Activated CD4-positive, alpha-beta T cell treated with anti-CD3 and anti-CD28 coated beads, Interleukin-2, amount 10 ng/mL, durations not matched to agents 24 days and 14 days (primary cell): Measurements from ENCODE around the gene FCRL1. TPM values are rescaled to one million over a fixed set of nuclear protein-coding genes. Genes with fewer than 3 reads are reported as not detected.

Experiments
- DNase-seq: peaks from one replicate; pipeline ENCODE4 v3.0.0; 2022
- H3K27ac Mint-ChIP-seq: one replicate; pipeline ENCODE4 v1.8.0; 2022; ENCODE audit warnings: mild to moderate bottlenecking, mixed read lengths
- H3K27me3 Mint-ChIP-seq: one replicate; pipeline ENCODE4 v1.8.0; 2022; ENCODE audit warnings: mixed read lengths
- H3K36me3 Mint-ChIP-seq: one replicate; pipeline ENCODE4 v1.8.0; 2022; ENCODE audit warnings: low read depth, mild to moderate bottlenecking, mixed read lengths
- H3K4me1 Mint-ChIP-seq: one replicate; pipeline ENCODE4 v1.8.0; 2021; ENCODE audit warnings: mixed read lengths
- H3K4me3 Mint-ChIP-seq: one replicate; pipeline ENCODE4 v1.8.0; 2022; ENCODE audit warnings: mild to moderate bottlenecking, moderate library complexity, mixed read lengths
- H3K9me3 Mint-ChIP-seq: one replicate; pipeline ENCODE4 v1.8.0; 2021; ENCODE audit warnings: mixed read lengths
- intact Hi-C: fragments of 100-400 bp; cut with micrococcal nuclease; formaldehyde crosslinking; loops from one replicate; pipeline ENCODE4 v1.15.1; 2023
- total RNA-seq: library from RNA; stranded (reverse); gene quantifications from 2 replicates; pipeline ENCODE4 v1.2.3, GENCODE V29; 2022

FCRL1 gene
- not detected in 2 replicates for total RNA-seq

- H3K27me3 Mint-ChIP-seq, result peaks cover 2% of the 10 kb centered on the region
- no peak within 1 kb of the TSS for H3K27ac Mint-ChIP-seq
- DNase-seq, result no peak
- intact Hi-C loops, result no loop called here
- H3K9me3 Mint-ChIP-seq, result no peaks in the 10 kb centered on the region
- H3K4me1 Mint-ChIP-seq, result no peaks in the 10 kb centered on the region
- no peaks in the 10 kb centered on the region for H3K36me3 Mint-ChIP-seq
- H3K4me3 Mint-ChIP-seq, result no peak within 1 kb of the TSS
Observed at GRCh38 chr1:157819896-157820295, at the start of gene FCRL1. Gene FCRL1 (minus strand): TSS chr1:157820120. CDS start chr1:157820037, 83 bp downstream.

GRCh38 chr1:157868654-157869053, 48.7 kb upstream of the FCRL1 start:
- H3K4me1 Mint-ChIP-seq, result no peaks in the 10 kb centered on the region
- H3K27me3 Mint-ChIP-seq, result no peaks in the 10 kb centered on the region
- no peaks in the 10 kb centered on the region for H3K9me3 Mint-ChIP-seq
- H3K4me3 Mint-ChIP-seq, result no peak overlapping the region
- H3K36me3 Mint-ChIP-seq, result no peaks in the 10 kb centered on the region
- intact Hi-C loops, result no loop called here
- DNase-seq, result no peak
- no peak overlapping the region for H3K27ac Mint-ChIP-seq

- H3K36me3 Mint-ChIP-seq, result no peaks in the 10 kb centered on the region
- H3K4me1 Mint-ChIP-seq, result no peaks in the 10 kb centered on the region
- no peak overlapping the region for H3K27ac Mint-ChIP-seq
- no peak overlapping the region for H3K4me3 Mint-ChIP-seq
- H3K27me3 Mint-ChIP-seq, result no peaks in the 10 kb centered on the region
- peak; percentile 22 for DNase-seq
- intact Hi-C loops, result no loop called here
- no peaks in the 10 kb centered on the region for H3K9me3 Mint-ChIP-seq
Observed at GRCh38 chr1:157862114-157863070, 42.5 kb upstream of the FCRL1 start.

GRCh38 chr1:157856538-157856937, 36.6 kb upstream of the FCRL1 start:
- peaks cover 1% of the 10 kb centered on the region for H3K27me3 Mint-ChIP-seq
- DNase-seq, result no peak
- intact Hi-C loops, result no loop called here
- H3K27ac Mint-ChIP-seq, result no peak overlapping the region
- H3K4me1 Mint-ChIP-seq, result no peaks in the 10 kb centered on the region
- no peaks in the 10 kb centered on the region for H3K9me3 Mint-ChIP-seq
- H3K4me3 Mint-ChIP-seq, result no peak overlapping the region
- no peaks in the 10 kb centered on the region for H3K36me3 Mint-ChIP-seq

- H3K27ac Mint-ChIP-seq, result no peak overlapping the region
- peaks cover 1% of the 10 kb centered on the region for H3K27me3 Mint-ChIP-seq
- H3K4me1 Mint-ChIP-seq, result no peaks in the 10 kb centered on the region
- DNase-seq, result no peak
- no peaks in the 10 kb centered on the region for H3K36me3 Mint-ChIP-seq
- no peaks in the 10 kb centered on the region for H3K9me3 Mint-ChIP-seq
- no peak overlapping the region for H3K4me3 Mint-ChIP-seq
- intact Hi-C loops, result no loop called here
Observed at GRCh38 chr1:157852476-157852875, 32.6 kb upstream of the FCRL1 start.

- H3K27ac Mint-ChIP-seq, result no peak overlapping the region
Observed at GRCh38 chr1:157849229-157849875, 29.4 kb upstream of the FCRL1 start.

GRCh38 chr1:157844089-157844830, 24.3 kb upstream of the FCRL1 start:
- intact Hi-C loops, result no loop called here
- Mint-ChIP-seq H3K27ac (no peak overlapping the region), H3K27me3 (no peaks in the 10 kb centered on the region), H3K4me1 (no peaks in the 10 kb centered on the region), H3K36me3 (no peaks in the 10 kb centered on the region), H3K9me3 (no peaks in the 10 kb centered on the region), H3K4me3 (no peak overlapping the region)
- DNase-seq, result no peak

More at GRCh38 chr1:157849229-157849875, 29.4 kb upstream of the FCRL1 start:
- intact Hi-C loops, result no loop called here
- Mint-ChIP-seq H3K9me3 (no peaks in the 10 kb centered on the region), H3K4me1 (no peaks in the 10 kb centered on the region), H3K27me3 (no peaks in the 10 kb centered on the region), H3K36me3 (no peaks in the 10 kb centered on the region), H3K4me3 (no peak overlapping the region)
- no peak for DNase-seq

GRCh38 chr1:157842939-157843338, 23.0 kb upstream of the FCRL1 start:
- intact Hi-C loops, result no loop called here
- H3K36me3 Mint-ChIP-seq, result no peaks in the 10 kb centered on the region
- no peak for DNase-seq
- H3K27ac Mint-ChIP-seq, result no peak overlapping the region
- no peak overlapping the region for H3K4me3 Mint-ChIP-seq
- no peaks in the 10 kb centered on the region for H3K9me3 Mint-ChIP-seq
- H3K4me1 Mint-ChIP-seq, result no peaks in the 10 kb centered on the region
- H3K27me3 Mint-ChIP-seq, result no peaks in the 10 kb centered on the region

GRCh38 chr1:157841708-157842107, 21.8 kb upstream of the FCRL1 start, which contains the start of gene CD5L:
Gene CD5L (minus strand): TSS chr1:157841808. CDS start chr1:157841701, 107 bp downstream.
- Mint-ChIP-seq H3K9me3 (no peaks in the 10 kb centered on the region), H3K4me3 (no peak within 1 kb of the TSS), H3K4me1 (no peaks in the 10 kb centered on the region), H3K36me3 (no peaks in the 10 kb centered on the region), H3K27me3 (no peaks in the 10 kb centered on the region), H3K27ac (no peak within 1 kb of the TSS)
- intact Hi-C loops, result no loop called here
- DNase-seq, result no peak

- Mint-ChIP-seq H3K27ac (no peak overlapping the region), H3K4me1 (no peaks in the 10 kb centered on the region), H3K27me3 (no peaks in the 10 kb centered on the region), H3K36me3 (no peaks in the 10 kb centered on the region), H3K4me3 (no peak overlapping the region), H3K9me3 (no peaks in the 10 kb centered on the region)
- no peak for DNase-seq
- intact Hi-C loops, result no loop called here
Observed at GRCh38 chr1:157838966-157839365, 19.0 kb upstream of the FCRL1 start.

- Mint-ChIP-seq H3K36me3 (no peaks in the 10 kb centered on the region), H3K4me3 (no peak overlapping the region), H3K27ac (no peak overlapping the region), H3K27me3 (no peaks in the 10 kb centered on the region), H3K9me3 (no peaks in the 10 kb centered on the region), H3K4me1 (no peaks in the 10 kb centered on the region)
- intact Hi-C loops, result no loop called here
- no peak for DNase-seq
Observed at GRCh38 chr1:157834430-157834829, 14.5 kb upstream of the FCRL1 start.

GRCh38 chr1:157833145-157833544, 13.2 kb upstream of the FCRL1 start:
- Mint-ChIP-seq H3K4me1 (no peaks in the 10 kb centered on the region), H3K27ac (no peak overlapping the region)

GRCh38 chr1:157831968-157832626, 12.2 kb upstream of the FCRL1 start:
- intact Hi-C loops, result no loop called here
- Mint-ChIP-seq H3K4me3 (no peak overlapping the region), H3K36me3 (no peaks in the 10 kb centered on the region), H3K9me3 (no peaks in the 10 kb centered on the region), H3K27me3 (peaks cover 6% of the 10 kb centered on the region), H3K4me1 (no peaks in the 10 kb centered on the region), H3K27ac (no peak overlapping the region)
- no peak for DNase-seq

More at GRCh38 chr1:157833145-157833544, 13.2 kb upstream of the FCRL1 start:
- intact Hi-C loops, result no loop called here
- Mint-ChIP-seq H3K9me3 (no peaks in the 10 kb centered on the region), H3K36me3 (no peaks in the 10 kb centered on the region), H3K4me3 (no peak overlapping the region), H3K27me3 (peaks cover 4% of the 10 kb centered on the region)
- DNase-seq, result no peak
